Testis (tissue), 2 donors: ENCODE results near the gene ZC3HAV1.

Experiments
- POLR2A ChIP-seq: fragments of 450-650 bp; IDR thresholded peaks from one replicate; pipeline ENCODE4 v1.6.1; 2017; ENCODE audit warnings: antibody characterized with exemption, mild to moderate bottlenecking, moderate library complexity
- TF ChIP-seq, protein P1 (sequence below), 3 experiments: fragments of 450-650 bp in 2 of 3; fragments of 200-600 bp in 1 of 3; sonication (generic) in 1 of 3; IDR thresholded peaks; one replicate each; pipeline ENCODE4 v1.5.1; 2016 to 2019; ENCODE audit warnings: antibody characterized with exemption in 3 of 3, mild to moderate bottlenecking in 2 of 3, moderate library complexity in 1 of 3

DNA sequence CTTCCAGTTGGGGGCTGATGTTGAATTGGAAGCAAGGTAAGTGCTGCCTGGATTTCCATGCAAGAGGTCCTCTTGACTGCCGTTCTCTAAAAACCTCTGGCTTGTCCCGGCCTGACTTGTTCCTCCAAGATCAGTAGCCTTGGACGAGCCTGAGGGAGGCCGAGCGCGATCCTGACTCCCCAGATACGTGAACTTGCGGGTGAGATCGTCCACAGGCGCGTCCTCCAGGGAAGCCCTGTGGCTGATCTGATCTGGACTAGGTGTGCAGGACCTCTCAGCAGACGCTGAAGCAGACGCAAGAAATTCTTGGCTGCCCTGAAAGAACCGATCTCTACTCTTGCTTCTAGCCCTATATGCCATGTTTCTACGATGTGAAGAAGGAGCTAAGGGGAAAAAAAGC lies 29.7 kb downstream of the ZC3HAV1 start:
- TF ChIP-seq, protein P1, sequence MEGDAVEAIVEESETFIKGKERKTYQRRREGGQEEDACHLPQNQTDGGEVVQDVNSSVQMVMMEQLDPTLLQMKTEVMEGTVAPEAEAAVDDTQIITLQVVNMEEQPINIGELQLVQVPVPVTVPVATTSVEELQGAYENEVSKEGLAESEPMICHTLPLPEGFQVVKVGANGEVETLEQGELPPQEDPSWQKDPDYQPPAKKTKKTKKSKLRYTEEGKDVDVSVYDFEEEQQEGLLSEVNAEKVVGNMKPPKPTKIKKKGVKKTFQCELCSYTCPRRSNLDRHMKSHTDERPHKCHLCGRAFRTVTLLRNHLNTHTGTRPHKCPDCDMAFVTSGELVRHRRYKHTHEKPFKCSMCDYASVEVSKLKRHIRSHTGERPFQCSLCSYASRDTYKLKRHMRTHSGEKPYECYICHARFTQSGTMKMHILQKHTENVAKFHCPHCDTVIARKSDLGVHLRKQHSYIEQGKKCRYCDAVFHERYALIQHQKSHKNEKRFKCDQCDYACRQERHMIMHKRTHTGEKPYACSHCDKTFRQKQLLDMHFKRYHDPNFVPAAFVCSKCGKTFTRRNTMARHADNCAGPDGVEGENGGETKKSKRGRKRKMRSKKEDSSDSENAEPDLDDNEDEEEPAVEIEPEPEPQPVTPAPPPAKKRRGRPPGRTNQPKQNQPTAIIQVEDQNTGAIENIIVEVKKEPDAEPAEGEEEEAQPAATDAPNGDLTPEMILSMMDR (IDR thresholded peaks at IDR 0.05), result no peak
- TF ChIP-seq POLR2A, result no peak
